Hematopoietic multipotent progenitor cell treated with erythropoietin and hydrocortisone succinate and interleukin-3 and kit ligand, for 17 days (in vitro differentiated cells): ENCODE results near the gene MMP11.

Experiments used
- DNase-seq: peaks from one replicate; pipeline ENCODE4 v3.0.0-alpha.2; 2015; ENCODE audit warnings: low spot score

The MMP11 gene

GRCh38 chr22:23759566-23759965, 13.1 kb upstream of the MMP11 start:
- DNase-seq: no peak

- DNase-seq: no peak
Measured at GRCh38 chr22:23760056-23760455, 12.6 kb upstream of the MMP11 start.

- DNase-seq: no peak
Measured at GRCh38 chr22:23762842-23763578, 9.6 kb upstream of the MMP11 start, which contains the start of gene C22orf15. Gene C22orf15, plus strand, starts transcription at chr22:23762990. Its CDS starts 317 bp downstream, at chr22:23763307.

GRCh38 chr22:23763579-23763945, 9.1 kb upstream of the MMP11 start:
- DNase-seq: no peak

GRCh38 chr22:23763954-23764353, 8.7 kb upstream of the MMP11 start:
- DNase-seq: no peak

- DNase-seq: no peak
Measured at GRCh38 chr22:23764899-23765881, 7.5 kb upstream of the MMP11 start.

GRCh38 chr22:23767303-23767672, 5.4 kb upstream of the MMP11 start:
- no peak for DNase-seq

- peak; percentile 44 for DNase-seq
Measured at GRCh38 chr22:23767673-23768548, 4.7 kb upstream of the MMP11 start, which contains the start of gene CHCHD10. Gene CHCHD10, minus strand, starts transcription at chr22:23767972. Its CDS starts 98 bp downstream, at chr22:23767874.

GRCh38 chr22:23769321-23769965, 3.2 kb upstream of the MMP11 start:
- no peak for DNase-seq

- no peak for DNase-seq
Measured at GRCh38 chr22:23772315-23772648, 367 bp upstream of the MMP11 start.

GRCh38 chr22:23773483-23774113, 949 bp downstream of the MMP11 start:
- DNase-seq: no peak

GRCh38 chr22:23774114-23774921, 1.7 kb downstream of the MMP11 start:
- no peak for DNase-seq

GRCh38 chr22:23774922-23775436, 2.3 kb downstream of the MMP11 start:
- no peak for DNase-seq

GRCh38 chr22:23775779-23776375, 3.2 kb downstream of the MMP11 start:
- DNase-seq: no peak

- DNase-seq: no peak
Measured at GRCh38 chr22:23777776-23778576, 5.3 kb downstream of the MMP11 start.

- DNase-seq: no peak
Measured at GRCh38 chr22:23778577-23778900, 5.9 kb downstream of the MMP11 start.

GRCh38 chr22:23779083-23779482, 6.4 kb downstream of the MMP11 start:
- DNase-seq: no peak

- DNase-seq: no peak
Measured at GRCh38 chr22:23779731-23780130, 7.1 kb downstream of the MMP11 start.
